GM12878 (cell line): Measurements from ENCODE around the gene STK40. TPM values are rescaled to one million over a fixed set of nuclear protein-coding genes. Genes with fewer than 3 reads are reported as not detected.

Experiments used
- ATAC-seq: fragments of 200-7000 bp; cut with Tn5 transposase; 3 replicates; pipeline ENCODE4 v1.9.1; 2020; ENCODE audit warnings: mild to moderate bottlenecking, moderate library complexity
- BruUV-seq: library from RNA; stranded (reverse); fragments of 400-500 nt; replicated peaks from 2 replicates; lab custom pipeline; 2021; lab: Mats Ljungman, UMichigan
- CTCF ChIA-PET: fragments of 300-600 bp; sonication (Branson Sonifier 250); formaldehyde crosslinking; extraction: SDS; loops from one replicate; lab custom pipeline; 2021; ENCODE audit warnings: inconsistent platforms; lab: Yijun Ruan, JAX
- POLR2A ChIA-PET: fragments of 350-600 bp; formaldehyde crosslinking; extraction: SDS; loops from one replicate; lab custom pipeline; 2021; ENCODE audit warnings: inconsistent platforms; lab: Charles Lee
- RAD21 ChIA-PET: fragments of 300-600 bp; sonication (Branson Sonifier 250); formaldehyde crosslinking; loops from one replicate; lab custom pipeline; 2023; ENCODE audit warnings: antibody characterized with exemption; ENCODE audit not compliant: unreplicated experiment; lab: Charles Lee
- SMC1A ChIA-PET: fragments of 300-600 bp; sonication (Branson Sonifier 250); formaldehyde crosslinking; loops from one replicate; lab custom pipeline; 2023; ENCODE audit not compliant: unreplicated experiment, uncharacterized antibody; lab: Charles Lee
- DNase-seq: peaks from one replicate; pipeline ENCODE4 v3.0.0-alpha.2; 2011; ENCODE audit warnings: low read depth, low spot score
- FAIRE-seq: peaks from 3 replicates; lab custom pipeline; 2011; peaks lifted over from hg19 to GRCh38; lab: Jason Lieb, UNC
- H2AFZ ChIP-seq: 2 replicates; pipeline ENCODE4 v1.6.0; 2011; ENCODE audit warnings: low read depth, low read length, control low read depth; ENCODE audit not compliant: control insufficient read depth
- H3K27ac ChIP-seq: 2 replicates; pipeline ENCODE4 v1.5.1; 2011; ENCODE audit warnings: control low read depth; ENCODE audit not compliant: control insufficient read depth, insufficient read depth
- H3K27me3 ChIP-seq, 2 experiments: replicated peaks in 1 of 2; 2 replicates each; pipeline versions ENCODE4 v1.6.0 to v1.6.1; 2011; ENCODE audit warnings: low read length in 1 of 2; ENCODE audit not compliant: control insufficient read depth in 2 of 2, insufficient read depth in 2 of 2
- H3K36me3 ChIP-seq, 2 experiments: 2 replicates each; pipeline ENCODE4 v1.5.1; 2011; ENCODE audit warnings: low read length in 1 of 2; ENCODE audit not compliant: control insufficient read depth in 2 of 2, insufficient read depth in 2 of 2
- H3K4me1 ChIP-seq: 2 replicates; pipeline ENCODE4 v1.6.1; 2011; ENCODE audit warnings: mild to moderate bottlenecking, low read length, moderate library complexity, mixed read lengths; ENCODE audit not compliant: control insufficient read depth, insufficient read depth
- H3K4me2 ChIP-seq: 2 replicates; pipeline ENCODE4 v1.6.0; 2011; ENCODE audit warnings: control low read depth; ENCODE audit not compliant: control insufficient read depth, insufficient read depth
- H3K4me3 ChIP-seq: fragments of 200-600 bp; sonication (generic); 2 replicates; pipeline ENCODE4 v1.5.1; 2016
- H3K79me2 ChIP-seq: 2 replicates; pipeline ENCODE4 v1.6.0; 2011; ENCODE audit warnings: low read length; ENCODE audit not compliant: control insufficient read depth, insufficient read depth
- H3K9ac ChIP-seq: 2 replicates; pipeline ENCODE4 v1.8.0; 2011; ENCODE audit warnings: low read length, control low read depth, mixed read lengths; ENCODE audit not compliant: control insufficient read depth, insufficient read depth
- H3K9me3 ChIP-seq: replicated peaks from 3 replicates; pipeline ENCODE4 v1.5.1; 2011; ENCODE audit warnings: mild to moderate bottlenecking, low read length; ENCODE audit not compliant: control insufficient read depth, insufficient read depth
- H4K20me1 ChIP-seq: 2 replicates; pipeline ENCODE4 v1.6.0; 2011; ENCODE audit not compliant: control insufficient read depth, insufficient read depth
- BHLHE40 ChIP-seq, 2 experiments: fragments of 450-650 bp in 1 of 2; IDR thresholded peaks; 2 replicates each; pipeline ENCODE4 v1.6.1; 2011 to 2017; ENCODE audit warnings: low read depth in 2 of 2, borderline replicate concordance in 1 of 2, improper control_type of control experiment in 1 of 2, low read length in 1 of 2, mild to moderate bottlenecking in 1 of 2
- BMI1 ChIP-seq: fragments of 450-650 bp; IDR thresholded peaks from 2 replicates; pipeline ENCODE4 v1.6.1; 2016; ENCODE audit warnings: mild to moderate bottlenecking, moderate library complexity, borderline replicate concordance
- CBX5 ChIP-seq: sonication (generic); IDR thresholded peaks from 2 replicates; pipeline ENCODE4 v1.6.1; 2016; ENCODE audit warnings: low read depth, moderate library complexity, mild to moderate bottlenecking, inconsistent platforms
- E2F4 ChIP-seq: IDR thresholded peaks from 2 replicates; pipeline ENCODE4 v1.6.1; 2012; ENCODE audit warnings: low read depth, low read length, improper control_type of control experiment
- GABPA ChIP-seq: IDR thresholded peaks from 2 replicates; pipeline ENCODE4 v1.6.1; 2014; ENCODE audit warnings: antibody characterized with exemption, low read depth, mild to moderate bottlenecking, inconsistent platforms
- HSF1 ChIP-seq: fragments of 150-350 bp; IDR thresholded peaks from 2 replicates; pipeline ENCODE4 v1.6.1; 2014; ENCODE audit warnings: mild to moderate bottlenecking, low read depth, low read length
- IKZF1 ChIP-seq: fragments of 450-650 bp; conservative IDR thresholded peaks from 2 replicates; pipeline ENCODE4 v1.6.1; 2017; ENCODE audit warnings: antibody characterized with exemption, mild to moderate bottlenecking
- LARP7 ChIP-seq: fragments of 450-650 bp; IDR thresholded peaks from 2 replicates; pipeline ENCODE4 v1.6.1; 2017; ENCODE audit warnings: mild to moderate bottlenecking
- NR2C1 ChIP-seq: fragments of 450-650 bp; IDR thresholded peaks from 2 replicates; pipeline ENCODE4 v1.6.1; 2017; ENCODE audit warnings: antibody characterized with exemption, mild to moderate bottlenecking, moderate library complexity
- RAD21 ChIP-seq: IDR thresholded peaks from 2 replicates; pipeline ENCODE4 v1.6.1; 2011; ENCODE audit warnings: mild to moderate bottlenecking, low read depth, low read length, moderate library complexity; ENCODE audit not compliant: insufficient read depth
- SUZ12 ChIP-seq: fragments of 200-600 bp; sonication (generic); IDR thresholded peaks from one replicate; pipeline ENCODE4 v1.6.1; 2018; ENCODE audit warnings: antibody characterized with exemption, mild to moderate bottlenecking; ENCODE audit not compliant: unreplicated experiment
- TCF3 ChIP-seq: IDR thresholded peaks from 2 replicates; pipeline ENCODE4 v1.6.1; 2012; ENCODE audit warnings: low read depth, mild to moderate bottlenecking, low read length, borderline replicate concordance; ENCODE audit not compliant: insufficient read depth
- YY1 ChIP-seq: IDR thresholded peaks from 2 replicates; pipeline ENCODE4 v1.6.1; 2011; ENCODE audit warnings: low read depth, mild to moderate bottlenecking, low read length
- ZNF274 ChIP-seq: IDR thresholded peaks from one replicate; pipeline ENCODE4 v1.8.0; 2011; ENCODE audit not compliant: insufficient read length, insufficient read depth
- ZNF592 ChIP-seq: fragments of 450-650 bp; IDR thresholded peaks from 2 replicates; pipeline ENCODE4 v1.6.1; 2017; ENCODE audit warnings: mild to moderate bottlenecking, moderate library complexity
- WGBS: methylation state at CpG from one replicate; pipeline ENCODE4 v1.1.6; 2016; ENCODE audit warnings: low lambda C conversion rate; ENCODE audit not compliant: insufficient replicate concordance, insufficient coverage; ENCODE audit errors: missing lambda C conversion rate; 5-methylcytosine and 5-hydroxymethylcytosine counted together
- in situ Hi-C: fragments of 300-500 bp; cut with MboI; formaldehyde crosslinking; loops from 9 replicates; pipeline ENCODE4 v1.14.3; 2018; ENCODE audit warnings: mixed read lengths
- intact Hi-C: fragments of 100-400 bp; cut with micrococcal nuclease; formaldehyde crosslinking; loops from one replicate; pipeline ENCODE4 v1.14.2; 2022; ENCODE audit not compliant: unreplicated experiment
- polyA plus RNA-seq, 11 experiments: library from polyadenylated mRNA; depleted of rRNA in 4 of 11; unstranded in 6 of 11; stranded (reverse) in 5 of 11; fragments of >200 nt; fragmentation: Nextera tagmentation in 4 of 11; fragmentation: Illumina TruSeq in 1 of 11; extraction: Ambion mirVana in 4 of 11; extraction: Trizol in 1 of 11; gene quantifications; 1 replicate in 1 of 11; 2 replicates in 10 of 11; pipeline versions ENCODE4 v1.2.1 to v1.2.3, GENCODE V29; 2011 to 2016; ENCODE audit warnings: inconsistent platforms in 2 of 11, missing spikeins in 2 of 11, low read depth in 1 of 11
- total RNA-seq, 4 experiments: library from RNA; depleted of rRNA in 3 of 4; stranded (reverse); fragments of >200 nt in 3 of 4; fragmentation: Illumina TruSeq in 1 of 4; extraction: Trizol in 1 of 4; gene quantifications; 2 replicates each; pipeline versions ENCODE4 v1.2.1 to v1.2.3, GENCODE V29; 2013 to 2021

Gene STK40
- total and polyA plus RNA-seq, 10 of the 15 experiments (the other 5 are each of a cell fraction or from before 2014, with no cell fraction given) = 0.27 to 51.0 (median 29.5) TPM

GRCh38 chr1:36400514-36400824 is 14.7 kb upstream of the STK40 start:
- Histone ChIP-seq H3K4me2 (no peak overlapping the region), H3K27ac (no peak overlapping the region), H3K36me3 (no peaks in the 10 kb centered on the region), H3K27me3 (no peaks in the 10 kb centered on the region), H3K9ac (no peak overlapping the region), H3K4me1 (peaks cover 13% of the 10 kb centered on the region), H2AFZ (peak overlapping the region; percentile 34; the same call in 1 of the 2 replicates), H3K9me3 (peaks cover 2% of the 10 kb centered on the region; the same call in 2 of the 3 replicates), H4K20me1 (no peaks in the 10 kb centered on the region), H3K79me2 (peaks cover 21% of the 10 kb centered on the region), H3K4me3 (no peak overlapping the region)
- ChIA-PET POLR2A (interaction anchor here (5.8 kb wide), 1 partner anchor 17 kb away, joined by 44 read pairs; the partner anchor contains the start of gene STK40), SMC1A (interaction anchor here (1.1 kb wide), 1 partner anchor 11 kb away, joined by 3 read pairs; no protein-coding TSS in a partner anchor), CTCF (no interaction called here), RAD21 (interaction anchor here (0.6 to 1.0 kb wide), 2 partner anchors 13 to 52 kb away, joined by 3 read pairs; no protein-coding TSS in a partner anchor)
- intact Hi-C loops (no loop called here), in situ Hi-C loops (no loop called here)
- BruUV-seq = no TSS peak
- FAIRE-seq = no peak
- 79% methylated on average over 10 of the region's 10 CpGs for WGBS
- ATAC-seq = no peak
- no peak for DNase-seq
- TF ChIP-seq BHLHE40 (IDR thresholded peaks at IDR 0.05; ENCODE audit: borderline replicate concordance in 1 of 2, low read depth in 2 of 2, low read length in 1 of 2) (no peak), TCF3 (no peak), ZNF592 (no peak), YY1 (no peak), HSF1 (no peak), E2F4 (no peak), IKZF1 (no peak), GABPA (no peak), SUZ12 (no peak), LARP7 (no peak), RAD21 (no peak), NR2C1 (no peak), BMI1 (no peak), ZNF274 (no peak), CBX5 (no peak)
